Vagina (tissue), 2 donors: ENCODE data around the gene HBA1.

Source experiments
- CTCF ChIP-seq, 3 experiments: fragments of 450-650 bp in 2 of 3; fragments of 200-600 bp in 1 of 3; sonication (generic) in 1 of 3; IDR thresholded peaks; one replicate each; pipeline ENCODE4 v1.5.1; 2017 to 2019; ENCODE audit warnings: antibody characterized with exemption in 3 of 3, mild to moderate bottlenecking in 2 of 3, moderate library complexity in 2 of 3
- POLR2A ChIP-seq, 2 donors: fragments of 450-650 bp; IDR thresholded peaks; one replicate each; pipeline ENCODE4 v1.6.1; 2017; ENCODE audit warnings: antibody characterized with exemption in 2 of 2, mild to moderate bottlenecking in 2 of 2, moderate library complexity in 2 of 2

DNA sequence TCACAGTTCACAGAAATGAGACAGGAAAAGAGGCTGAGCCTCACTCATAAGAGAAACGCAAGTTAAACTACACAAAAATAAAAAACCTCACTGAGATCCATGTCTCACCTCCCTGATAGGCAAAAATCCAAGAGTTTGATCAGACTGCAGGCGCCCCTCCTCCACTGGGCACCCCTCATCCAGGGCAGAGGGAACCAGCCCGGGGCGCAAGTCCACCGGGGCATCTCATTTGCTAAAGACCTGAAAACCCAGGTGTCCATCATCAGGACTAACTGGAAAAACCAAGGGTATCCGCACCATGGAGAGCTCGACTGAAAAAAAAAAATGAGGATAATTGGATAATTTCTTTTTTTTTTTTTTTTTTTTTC, 21.5 kb upstream of the HBA1 start:
- TF ChIP-seq CTCF (IDR thresholded peaks at IDR 0.05) (no peak), POLR2A (IDR thresholded peaks at IDR 0.05) (no peak)
